OCI-LY7 (cell line): ENCODE data around the gene MUC20.

Experiments
- CTCF ChIP-seq: fragments of 200-600 bp; sonication (generic); conservative IDR thresholded peaks from 2 replicates; pipeline ENCODE4 v1.5.1; 2014; ENCODE audit warnings: mild to moderate bottlenecking, antibody characterized with exemption, low read length, moderate library complexity, mixed read lengths
- EZH2phosphoT487 ChIP-seq: fragments of 200-600 bp; sonication (generic); IDR thresholded peaks from 2 replicates; pipeline ENCODE4 v1.6.1; 2018; ENCODE audit warnings: low read depth, borderline replicate concordance, mild to moderate bottlenecking, mixed run types, antibody characterized with exemption, low read length, moderate library complexity, mixed read lengths

- TF ChIP-seq CTCF: no peak
- no peak for TF ChIP-seq EZH2phosphoT487
Measured at GRCh38 chr3:195771646-195772300, 51.0 kb downstream of the MUC20 start.
